COLO668 (cell line): ENCODE measurements around the gene DNAJC27.

Experiments used
- DNase-seq: peaks from one replicate; lab custom pipeline; 2025; ENCODE audit not compliant: unreplicated experiment; lab: John Stamatoyannopoulos, UW

Gene DNAJC27

GRCh38 chr2:24970483-24971285 is 1.1 kb downstream of the DNAJC27 start:
- no peak for DNase-seq

DNA sequence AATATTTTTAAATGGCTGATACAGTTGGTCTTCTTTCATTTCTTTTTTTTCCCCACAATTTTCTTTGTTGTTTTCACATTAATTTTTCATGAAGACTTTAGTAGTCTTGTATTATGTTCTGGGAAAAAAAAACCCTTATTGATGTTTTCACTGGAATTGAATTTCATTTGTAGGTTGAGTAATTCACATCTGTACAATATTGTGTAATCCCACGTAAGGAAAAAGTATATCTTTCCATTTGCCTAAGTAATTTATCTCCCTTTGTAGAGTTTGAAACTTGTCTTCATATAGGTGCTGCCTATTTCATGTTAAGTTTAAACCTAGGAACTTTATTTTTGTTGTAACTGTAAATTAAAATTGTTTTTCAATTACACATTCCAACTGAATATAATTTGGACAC is 2.0 kb downstream of the DNAJC27 start:
- DNase-seq: no peak

DNA sequence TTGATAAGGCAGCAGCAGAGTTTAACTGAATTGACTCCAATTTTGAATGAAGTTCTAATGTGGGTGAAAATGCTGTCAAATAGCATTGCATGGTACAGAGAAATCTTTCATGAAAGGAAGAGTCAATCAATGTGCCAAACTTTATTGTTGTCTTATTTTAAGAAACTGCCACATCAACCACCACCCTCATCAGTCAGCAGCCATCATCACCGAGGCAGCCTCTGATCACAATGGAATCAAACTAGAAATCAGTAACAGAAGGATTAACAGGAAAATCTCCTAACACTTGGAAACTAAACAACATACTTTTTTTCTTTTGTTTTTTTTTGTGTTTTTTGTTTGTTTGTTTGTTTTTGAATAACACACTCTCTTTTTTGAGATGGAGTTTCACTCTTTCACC is 9.9 kb downstream of the DNAJC27 start:
- DNase-seq: no peak

DNA sequence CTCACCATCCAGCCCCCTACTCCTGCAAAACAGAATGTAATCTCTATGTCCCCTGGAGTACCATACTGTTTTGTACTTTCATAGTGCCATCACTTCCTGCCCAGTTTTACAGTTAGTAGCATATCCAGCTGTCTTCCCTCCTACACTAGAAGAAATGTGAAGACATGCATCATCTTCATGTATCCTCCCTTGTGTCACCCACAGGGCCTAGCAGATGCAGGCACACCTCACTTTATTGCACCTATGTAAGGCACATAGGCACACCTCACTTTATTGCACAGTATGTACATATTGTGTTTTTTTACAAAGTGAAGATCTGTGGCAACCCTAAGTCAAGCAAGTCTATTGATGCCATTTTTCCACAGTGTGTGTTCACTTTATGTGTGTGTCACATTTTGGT is 12.0 kb downstream of the DNAJC27 start:
- no peak for DNase-seq

GRCh38 chr2:24958411-24958935 is 13.3 kb downstream of the DNAJC27 start:
- DNase-seq: no peak

DNA sequence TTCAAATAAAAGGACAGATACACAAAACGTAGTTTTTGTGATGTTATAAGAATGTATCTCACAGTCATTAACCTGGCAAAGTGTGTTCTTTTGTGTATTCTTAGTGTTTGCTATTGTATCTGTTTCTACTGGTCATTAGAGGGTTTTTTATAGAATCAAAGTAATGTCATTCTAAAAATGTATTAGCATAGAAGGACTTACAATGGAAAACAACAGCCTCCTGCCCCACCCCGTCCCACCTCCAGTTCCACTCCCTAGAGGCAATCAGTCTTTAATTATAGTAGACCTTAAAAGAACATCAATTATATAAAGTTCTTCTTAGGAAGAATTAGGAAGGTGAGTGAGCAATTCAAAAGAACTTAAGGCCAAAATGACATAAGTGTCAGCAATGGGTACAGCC is 13.8 kb downstream of the DNAJC27 start:
- DNase-seq: no peak

GRCh38 chr2:24957221-24957620 is 14.5 kb downstream of the DNAJC27 start:
- DNase-seq: no peak

- no peak for DNase-seq
These were observed 15.8 kb downstream of the DNAJC27 start for GRCh38 chr2:24955921-24956320.

GRCh38 chr2:24955232-24955631 is 16.5 kb downstream of the DNAJC27 start:
- no peak for DNase-seq

DNA sequence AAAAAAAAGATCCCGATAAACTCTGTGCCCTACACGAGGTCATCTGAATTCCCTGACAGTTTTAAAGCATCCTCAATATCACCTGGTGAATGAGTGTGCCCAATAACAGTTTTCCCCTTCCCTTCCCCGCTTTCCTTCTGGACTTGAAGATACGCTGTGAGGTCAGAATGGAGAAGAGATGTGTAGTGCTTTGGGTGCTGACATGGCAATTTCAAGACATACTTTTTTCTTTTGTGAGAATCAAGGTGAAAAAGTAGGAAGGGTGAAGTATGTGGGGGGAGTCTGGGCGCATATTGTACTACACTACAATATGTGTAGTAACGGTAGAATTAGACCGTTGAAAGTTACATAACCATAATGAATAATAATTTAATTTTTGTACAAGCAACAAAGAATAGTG is 21.7 kb downstream of the DNAJC27 start:
- no peak for DNase-seq

GRCh38 chr2:24948506-24948905 is 23.2 kb downstream of the DNAJC27 start:
- DNase-seq: no peak

- DNase-seq: no peak
These were observed 24.1 kb downstream of the DNAJC27 start for GRCh38 chr2:24947561-24948157.

DNA sequence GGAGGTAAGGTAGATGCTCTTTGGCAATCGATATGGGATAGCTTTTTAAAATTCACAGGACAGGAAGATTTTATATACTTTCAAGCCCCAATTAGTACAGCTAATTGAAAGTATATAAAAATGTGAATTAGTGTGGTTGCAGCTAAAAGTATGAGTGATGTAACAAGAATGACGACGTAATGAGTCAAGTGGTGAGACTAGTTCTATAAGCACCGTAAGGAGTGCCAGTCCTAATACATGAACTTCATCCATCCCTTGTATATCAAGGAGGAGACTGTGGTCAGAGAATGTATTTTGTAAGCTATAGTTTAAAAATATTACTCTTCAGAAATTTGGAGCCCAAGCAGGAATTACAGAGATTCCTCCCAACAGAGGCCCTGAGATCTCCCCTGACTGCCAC is 25.8 kb downstream of the DNAJC27 start:
- no peak for DNase-seq

GRCh38 chr2:24943427-24944053 is 28.2 kb downstream of the DNAJC27 start:
- DNase-seq: no peak

GRCh38 chr2:24939353-24939752 is 32.4 kb downstream of the DNAJC27 start:
- DNase-seq: no peak

- no peak for DNase-seq
These were observed 34.5 kb downstream of the DNAJC27 start for GRCh38 chr2:24937236-24937635.

DNA sequence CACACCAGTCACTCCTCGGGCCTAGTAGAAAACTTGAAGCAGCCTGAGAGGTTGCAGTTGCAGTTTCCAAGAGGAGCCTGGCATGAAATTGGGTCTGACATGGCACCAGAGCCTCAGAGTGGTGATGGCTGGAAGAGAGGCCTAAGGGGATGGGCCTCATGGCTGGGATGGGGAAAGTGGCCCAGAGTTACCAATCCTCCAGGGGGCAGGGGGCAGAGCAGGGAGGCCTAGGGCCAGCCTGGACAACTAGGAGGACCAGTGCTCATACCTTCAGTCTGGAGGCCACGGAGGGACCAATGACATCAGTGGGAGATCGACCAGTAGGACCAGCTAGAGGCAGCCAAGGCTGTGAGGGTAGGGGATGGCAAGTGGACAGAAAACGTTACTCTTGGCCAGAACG is 36.6 kb downstream of the DNAJC27 start:
- DNase-seq: no peak

GRCh38 chr2:24932715-24933114 is 39.0 kb downstream of the DNAJC27 start:
- no peak for DNase-seq

DNA sequence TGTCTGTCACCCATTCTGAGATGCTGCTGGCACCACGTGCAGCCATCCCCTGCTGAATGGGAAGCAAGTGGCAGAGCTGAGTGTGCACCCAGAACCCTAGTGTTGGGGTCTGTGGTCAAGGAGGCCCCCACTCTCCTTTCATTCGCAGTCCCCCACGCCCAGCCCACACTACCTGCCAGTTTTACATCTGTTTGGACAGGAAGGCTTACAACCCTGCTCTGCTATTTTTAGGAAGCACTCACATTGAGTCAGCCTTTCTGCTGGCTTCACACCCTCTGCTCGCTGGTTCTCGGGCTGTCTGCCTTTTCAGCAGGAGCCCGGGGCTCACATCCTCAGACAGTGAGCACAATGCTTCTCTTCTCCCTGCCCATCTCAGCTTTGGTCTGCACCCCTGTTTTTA is 41.0 kb downstream of the DNAJC27 start:
- no peak for DNase-seq

DNA sequence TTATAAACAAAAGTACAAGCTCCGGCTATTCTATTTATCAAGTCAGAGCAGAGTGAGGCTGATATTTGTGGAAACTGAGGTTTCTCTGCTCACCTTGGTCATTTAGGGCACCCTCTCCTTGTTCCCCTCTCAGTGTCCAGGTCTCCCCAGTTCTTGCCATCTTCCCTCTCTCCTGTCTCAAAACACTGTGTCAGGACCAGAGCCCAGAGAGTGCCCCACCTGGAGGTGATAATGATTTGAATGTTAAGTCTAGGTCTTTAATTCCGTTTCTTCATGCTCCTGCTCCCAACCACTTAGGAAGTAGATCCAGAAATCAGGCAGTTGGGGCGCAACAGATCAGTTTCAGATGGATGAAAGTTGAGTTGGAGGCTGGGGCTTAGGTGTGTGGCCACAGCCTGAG is 42.5 kb downstream of the DNAJC27 start:
- no peak for DNase-seq

DNA sequence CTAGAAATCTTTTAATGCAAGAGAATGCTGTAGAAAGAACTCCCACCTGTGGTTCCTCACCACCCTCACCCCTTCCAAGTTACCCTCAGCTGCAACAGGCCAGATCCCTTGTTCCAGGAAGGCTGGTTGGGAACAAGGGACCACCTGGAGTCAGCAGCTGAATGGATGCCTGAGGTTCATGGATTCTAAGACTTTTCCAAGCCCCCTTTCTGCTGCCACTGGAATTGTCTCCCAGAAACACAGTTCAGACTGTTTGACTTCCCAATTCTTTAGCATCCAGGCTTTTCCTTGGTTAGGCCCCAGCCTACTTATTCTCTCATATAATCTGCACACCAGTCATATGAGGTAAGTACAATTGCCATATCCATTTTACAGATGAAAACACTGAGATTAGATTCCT is 43.7 kb downstream of the DNAJC27 start:
- DNase-seq: no peak

DNA sequence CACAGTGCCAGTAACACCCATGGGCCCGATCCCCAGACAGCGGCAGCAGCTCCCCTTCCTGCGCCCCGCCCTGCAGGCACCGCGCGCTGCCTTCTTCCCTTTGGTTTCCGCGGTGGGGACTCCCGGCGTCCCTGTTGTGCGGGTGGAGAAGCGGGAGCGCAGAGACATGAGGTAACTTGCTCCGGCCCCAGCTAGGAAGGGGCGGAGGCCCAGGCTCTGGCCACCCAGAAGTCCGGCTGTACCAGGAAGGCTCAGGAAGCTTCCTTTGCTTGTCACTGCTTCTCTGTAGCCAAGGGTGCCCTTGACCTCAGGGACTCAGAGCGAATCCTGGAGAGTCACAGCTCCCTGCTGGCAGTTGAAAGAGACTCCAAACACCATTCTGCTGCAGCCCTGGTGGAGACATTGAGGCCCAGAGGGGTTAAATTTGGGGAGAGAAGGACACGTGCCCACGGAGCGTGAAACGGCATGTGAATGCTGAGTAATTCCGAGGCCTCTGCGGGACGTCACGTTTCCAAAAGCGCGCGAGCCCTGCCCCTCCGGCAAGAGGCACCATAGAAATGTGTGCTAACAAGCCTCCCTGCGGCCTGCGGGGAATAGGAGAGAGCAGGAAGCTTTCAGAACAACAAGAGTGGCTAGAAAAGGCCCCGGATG is 45.0 kb downstream of the DNAJC27 start:
- DNase-seq: no peak
